ENCODE data around the gene CCDC9. TPM values are rescaled to one million over a fixed set of nuclear protein-coding genes. Genes with fewer than 3 reads are reported as not detected.
A peak's percentile ranks its signal among the peaks of the same experiment; 100 is the strongest.

CCDC9 gene
- total and polyA plus RNA-seq, 2 of the 8 experiments (the other 6 are each of a cell fraction or from before 2014, with no cell fraction given) = 3.7 to 29.8 TPM

DNA sequence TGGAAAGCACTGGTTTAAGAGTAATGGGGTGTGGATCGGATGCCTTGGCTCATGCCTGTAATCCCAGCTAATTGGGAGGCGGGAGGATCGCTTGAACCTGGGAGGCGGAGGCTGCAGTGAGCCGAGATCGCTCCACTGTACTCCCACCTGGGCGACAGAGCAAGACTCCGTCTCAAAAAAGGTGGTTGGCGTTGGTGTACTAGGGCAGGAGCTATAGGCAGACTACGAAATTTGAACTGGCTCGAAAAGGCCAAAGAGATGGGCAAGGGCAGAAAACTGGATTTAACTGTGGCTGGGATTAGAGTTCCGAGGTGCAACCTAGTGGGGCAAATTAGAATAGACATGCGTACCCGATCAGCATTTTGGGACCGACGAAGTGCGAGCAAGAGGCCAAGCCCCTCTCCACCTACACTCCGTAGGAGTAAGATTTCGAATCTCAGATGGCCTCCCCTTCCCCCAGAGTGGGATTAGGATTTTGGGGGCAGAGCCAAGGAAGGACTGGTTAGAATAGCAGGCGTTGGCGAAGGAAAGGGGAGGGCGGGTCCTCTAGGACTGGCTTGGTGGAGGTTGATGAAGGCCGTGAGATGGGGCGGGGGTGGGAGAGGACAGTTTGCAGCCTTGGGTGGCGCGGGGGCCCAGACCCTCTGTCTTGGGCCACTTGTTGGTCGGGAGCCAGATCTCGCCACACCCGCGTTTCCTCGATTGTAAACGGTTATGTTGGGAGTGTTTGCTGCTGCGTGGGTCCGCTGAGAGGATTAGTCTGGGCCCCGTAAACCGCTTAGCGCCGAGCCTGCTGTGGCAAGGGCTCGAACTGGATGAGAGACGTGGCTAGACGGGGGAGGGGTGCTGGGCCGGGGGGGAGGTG is 16.4 kb downstream of the CCDC9 start (continued):
- TF ChIP-seq KDM4A (IDR thresholded peaks at IDR 0.05; ENCODE audit: low read depth, low read length, severe bottlenecking) (no peak), TAF1 (IDR thresholded peaks at IDR 0.05; ENCODE audit: low read depth, low read length) (0 out of 2 replicates have a peak, but pooled peaks have one; percentile 8)

Data from H1 (cell line).